HG03469 (cell line): Measurements from ENCODE around the gene GUCD1.
"Not testable (repeated sequence)": the region's sequence is repeated elsewhere in the genome, so short reads cannot be mapped to it uniquely, and the experiment has no call there.

ENCODE experiments used
- ATAC-seq: cut with Tn5 transposase; IDR thresholded peaks from one replicate; pipeline ENCODE4 v1.9.1; 2021; ENCODE audit warnings: mild to moderate bottlenecking, moderate library complexity, moderate number of reproducible peaks; ENCODE audit not compliant: unreplicated experiment

The GUCD1 gene

GRCh38 chr22:24532075-24532474 is 22.9 kb downstream of the GUCD1 start:
- no peak for ATAC-seq

GRCh38 chr22:24530968-24531367 is 24.0 kb downstream of the GUCD1 start:
- not testable (repeated sequence) for ATAC-seq

GRCh38 chr22:24529898-24530297 is 25.0 kb downstream of the GUCD1 start:
- no peak for ATAC-seq

GRCh38 chr22:24526191-24526590 is 28.7 kb downstream of the GUCD1 start:
- no peak for ATAC-seq

GRCh38 chr22:24525416-24526037 is 29.4 kb downstream of the GUCD1 start:
- ATAC-seq: no peak

- no peak for ATAC-seq
Observed at GRCh38 chr22:24523873-24524272, 31.1 kb downstream of the GUCD1 start.

GRCh38 chr22:24521791-24522245 is 33.1 kb downstream of the GUCD1 start:
- ATAC-seq: no peak

GRCh38 chr22:24519496-24519895 is 35.4 kb downstream of the GUCD1 start:
- ATAC-seq: no peak

GRCh38 chr22:24518771-24519485 is 36.0 kb downstream of the GUCD1 start:
- no peak for ATAC-seq

- ATAC-seq: no peak
Observed at GRCh38 chr22:24518228-24518627, 36.7 kb downstream of the GUCD1 start.

- ATAC-seq: no peak
Observed at GRCh38 chr22:24517446-24517845, 37.5 kb downstream of the GUCD1 start.

- ATAC-seq: no peak
Observed at GRCh38 chr22:24516301-24516737, 38.6 kb downstream of the GUCD1 start.

- ATAC-seq: no peak
Observed at GRCh38 chr22:24515027-24515338, 40.0 kb downstream of the GUCD1 start.

- ATAC-seq: no peak
Observed at GRCh38 chr22:24514241-24515026, 40.5 kb downstream of the GUCD1 start.

- ATAC-seq: no peak
Observed at GRCh38 chr22:24513378-24514240, 41.3 kb downstream of the GUCD1 start.

- no peak for ATAC-seq
Observed at GRCh38 chr22:24512043-24512442, 42.9 kb downstream of the GUCD1 start.

- ATAC-seq: no peak
Observed at GRCh38 chr22:24510637-24511625, 44.0 kb downstream of the GUCD1 start.

GRCh38 chr22:24507716-24508115 is 47.2 kb downstream of the GUCD1 start:
- ATAC-seq: no peak

- ATAC-seq: no peak
Observed at GRCh38 chr22:24506802-24507438, 48.0 kb downstream of the GUCD1 start.
